GM18498 (cell line): ENCODE data around the gene ENO3.

ENCODE experiments used
- ATAC-seq: cut with Tn5 transposase; IDR thresholded peaks from one replicate; pipeline ENCODE4 v1.9.1; 2021; ENCODE audit warnings: mild to moderate bottlenecking, moderate library complexity; ENCODE audit not compliant: unreplicated experiment

ENO3 gene

DNA sequence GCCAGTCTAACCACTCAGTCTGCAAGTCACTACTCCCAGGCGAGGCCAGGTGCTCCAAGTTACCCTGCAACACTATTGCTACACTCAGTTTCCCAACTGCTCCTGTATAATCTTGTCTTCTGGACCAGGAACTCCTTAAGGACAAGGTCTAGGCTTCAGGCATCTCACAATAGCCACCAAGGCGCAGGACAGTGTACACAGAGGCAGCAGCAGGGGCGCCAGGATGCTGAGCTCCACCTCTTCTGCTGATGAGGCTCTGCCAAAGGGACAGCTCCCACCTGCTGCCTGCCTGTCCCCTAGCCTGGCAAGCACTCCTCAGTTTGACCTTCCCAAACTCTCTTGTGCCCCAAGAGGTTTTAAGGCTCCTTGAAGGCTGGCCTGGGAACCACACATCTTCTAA is 14.5 kb upstream of the ENO3 start:
- no peak for ATAC-seq

DNA sequence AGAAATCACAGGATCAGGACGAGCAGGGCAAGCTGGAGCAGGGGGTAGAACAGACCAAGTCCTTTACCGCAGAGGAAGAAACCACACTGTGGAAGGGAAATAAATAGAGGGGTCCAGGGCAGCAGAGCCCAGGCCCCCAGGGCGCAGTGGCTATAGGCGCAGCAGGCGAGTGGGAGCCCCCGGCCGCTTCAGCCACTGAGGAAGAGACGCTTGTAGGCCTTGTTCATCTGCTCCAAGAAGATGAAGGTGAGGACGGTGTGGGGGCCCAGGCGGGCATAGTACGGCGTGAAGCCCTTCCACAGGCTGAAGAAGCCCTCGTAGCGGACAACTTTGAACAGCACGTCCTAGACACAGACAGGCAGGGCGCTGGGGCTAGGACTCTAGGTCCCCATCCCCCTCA is 13.4 kb upstream of the ENO3 start:
- ATAC-seq = no peak

DNA sequence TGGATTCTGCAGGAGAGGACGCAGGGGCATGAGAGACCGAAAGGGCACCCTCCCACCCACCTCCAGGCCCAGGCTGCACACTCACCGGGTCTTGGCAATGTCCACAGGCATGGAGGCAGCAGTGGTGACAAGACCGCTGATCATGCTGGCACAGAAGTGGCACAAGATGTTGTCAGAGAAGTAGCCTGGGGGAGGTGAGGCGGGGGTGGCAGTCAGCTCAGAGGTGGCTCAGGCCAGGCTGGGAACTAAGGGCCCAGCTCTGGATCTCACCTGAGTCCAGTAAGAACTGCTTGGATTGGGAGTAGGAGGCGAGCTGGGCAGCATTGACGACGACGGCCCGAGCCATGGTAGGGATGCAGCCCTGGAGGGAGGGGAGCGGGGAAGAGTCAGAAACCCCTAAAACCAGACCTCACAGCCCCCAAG is 12.8 kb upstream of the ENO3 start:
- ATAC-seq = no peak

DNA sequence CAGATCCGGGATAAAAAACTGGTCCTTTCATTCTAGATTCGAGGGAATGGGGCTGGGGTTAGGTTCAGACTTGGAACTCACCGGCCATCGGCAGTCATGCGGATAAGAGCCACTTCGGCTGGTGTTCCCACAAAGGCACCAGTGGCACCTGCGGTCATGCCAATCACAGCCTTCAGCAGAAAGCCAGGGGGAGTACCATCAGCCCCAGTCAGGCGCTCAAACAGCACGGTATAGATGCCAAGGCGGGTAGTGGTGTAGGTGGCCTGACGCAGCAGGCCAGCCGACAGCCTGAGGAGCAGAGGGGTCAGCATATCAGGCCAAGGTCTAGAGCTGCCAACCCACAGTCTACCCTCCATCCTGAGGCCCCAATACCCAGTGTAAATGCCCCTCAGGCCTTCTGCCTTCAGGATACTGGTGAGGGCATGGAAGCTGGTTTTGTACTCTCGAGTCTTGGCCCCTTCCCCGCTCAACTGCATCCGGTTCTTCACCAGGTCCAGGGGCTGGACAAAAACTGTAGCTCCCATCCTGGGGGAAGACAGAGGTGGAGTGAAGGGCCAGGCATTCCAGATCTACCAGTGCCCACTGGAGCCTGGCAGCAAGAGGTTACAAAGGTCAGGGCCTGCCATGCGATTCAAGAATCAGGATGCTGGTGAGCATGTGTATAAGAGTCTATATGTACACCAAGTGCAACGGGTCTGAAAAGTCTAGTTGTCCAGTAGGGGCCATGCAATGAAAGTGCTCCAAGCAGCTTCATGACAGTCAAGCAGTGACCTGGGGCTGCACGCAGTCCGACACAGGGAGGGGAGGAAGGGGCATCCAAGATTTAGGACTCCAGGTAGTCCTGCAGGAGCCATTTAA is 12.0 kb upstream of the ENO3 start:
- ATAC-seq = no peak

DNA sequence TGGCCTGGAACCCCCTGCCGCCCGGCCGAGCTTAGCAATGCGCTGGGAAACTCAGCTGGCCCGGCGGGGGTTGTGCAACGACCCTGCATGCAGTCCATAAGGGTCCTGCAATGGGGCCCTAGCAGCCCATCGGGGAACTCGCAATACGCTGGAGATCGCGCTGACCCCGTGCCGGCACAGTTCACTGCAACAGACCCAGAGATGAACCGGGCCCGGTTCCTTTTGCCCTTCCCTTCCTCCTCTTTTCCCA is 11.4 kb upstream of the ENO3 start:
- ATAC-seq = peak; percentile 15

DNA sequence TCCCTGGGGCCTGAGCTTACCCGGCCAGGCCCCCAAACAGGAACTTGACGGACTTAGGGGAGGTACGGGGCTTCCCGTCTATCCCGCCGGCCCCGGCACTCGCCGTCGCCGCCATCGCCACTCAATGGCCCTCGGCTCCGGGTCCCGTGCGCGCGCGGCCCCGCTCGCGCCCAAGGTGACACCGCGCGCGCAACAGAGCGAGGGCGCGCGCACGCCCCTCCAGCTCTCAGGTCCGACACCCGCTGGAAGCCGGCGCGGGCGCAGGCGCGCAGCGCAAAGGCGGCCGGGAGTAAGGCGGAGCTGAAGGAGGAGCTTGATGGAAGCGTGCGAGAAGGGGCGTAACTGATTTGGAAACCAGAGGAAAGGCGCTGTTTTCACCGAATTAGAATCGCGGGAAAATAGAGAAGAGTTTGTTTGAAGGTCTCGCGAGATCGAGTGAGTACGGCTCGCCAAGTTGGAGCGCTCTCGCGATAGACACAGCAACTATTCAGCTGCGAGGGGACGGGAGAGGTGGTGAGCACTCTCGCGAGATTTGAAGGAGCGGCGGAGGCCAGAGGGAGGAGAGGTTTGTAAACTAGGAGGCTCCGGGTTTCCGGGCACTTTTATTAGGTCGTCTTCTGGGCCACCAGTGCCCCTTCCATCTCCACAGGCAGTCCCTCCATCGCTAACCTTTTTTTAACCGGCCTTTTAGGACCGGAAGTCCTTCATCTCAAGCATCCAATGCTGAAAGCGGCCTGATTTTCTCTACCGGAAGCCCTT is 10.9 kb upstream of the ENO3 start, which contains the start of the genes RNF167 and SLC25A11:
Gene RNF167 (plus strand): TSS at position 473 of the 759 bp plus-strand sequence. CDS start 642 bp downstream, outside the sequence.
Gene SLC25A11 (minus strand): TSS at position 251 of the 759 bp plus-strand sequence. CDS start 136 bp downstream, at position 115.
- ATAC-seq = peak; percentile 74

DNA sequence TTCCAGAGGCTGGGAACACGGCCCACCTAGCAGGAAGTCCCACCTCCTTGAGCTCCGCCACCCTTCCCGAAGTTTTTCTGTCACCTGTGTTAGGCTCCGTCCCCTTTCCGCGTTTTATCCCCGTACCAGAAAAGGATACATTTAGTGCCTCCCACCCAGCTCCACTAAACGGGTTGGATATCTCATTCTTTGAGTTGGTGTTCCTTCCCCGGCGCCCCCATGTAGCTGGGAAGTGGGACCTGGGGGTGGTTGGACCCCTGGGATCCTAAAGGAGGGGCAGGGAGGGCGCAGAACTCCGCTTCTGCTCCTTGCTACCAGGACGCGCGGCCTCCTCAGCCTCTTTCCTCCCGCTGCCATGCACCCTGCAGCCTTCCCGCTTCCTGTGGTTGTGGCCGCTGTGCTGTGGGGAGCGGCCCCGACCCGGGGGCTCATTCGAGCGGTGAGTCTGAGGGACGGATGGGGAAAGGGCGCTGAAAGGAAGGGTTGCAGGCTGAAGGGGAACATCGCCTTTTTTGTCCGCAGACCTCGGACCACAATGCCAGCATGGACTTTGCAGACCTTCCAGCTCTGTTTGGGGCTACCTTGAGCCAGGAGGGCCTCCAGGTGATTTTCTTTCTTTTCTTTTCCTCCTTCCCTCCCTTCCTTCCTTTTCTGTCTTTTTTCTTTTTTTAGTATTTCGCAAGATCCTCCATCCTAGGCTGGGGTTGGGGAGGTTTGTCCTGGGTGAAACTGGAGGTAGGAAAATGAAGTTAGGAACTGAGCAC is 10.2 kb upstream of the ENO3 start:
- no peak for ATAC-seq

DNA sequence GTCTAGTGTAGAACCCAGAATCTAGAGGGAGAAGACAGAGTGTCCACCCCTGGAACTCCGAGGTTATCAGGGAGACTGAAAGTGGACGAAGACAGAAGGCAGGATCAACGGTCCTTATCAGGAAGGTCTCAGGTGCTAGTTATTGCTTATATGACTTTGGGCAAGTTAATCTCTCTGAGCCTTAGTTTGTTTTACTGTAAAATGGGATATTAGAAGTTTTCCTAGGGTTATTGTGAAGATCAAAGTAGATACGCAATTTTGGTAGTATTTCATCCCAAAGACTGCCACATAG is 9.7 kb upstream of the ENO3 start:
- ATAC-seq = no peak

DNA sequence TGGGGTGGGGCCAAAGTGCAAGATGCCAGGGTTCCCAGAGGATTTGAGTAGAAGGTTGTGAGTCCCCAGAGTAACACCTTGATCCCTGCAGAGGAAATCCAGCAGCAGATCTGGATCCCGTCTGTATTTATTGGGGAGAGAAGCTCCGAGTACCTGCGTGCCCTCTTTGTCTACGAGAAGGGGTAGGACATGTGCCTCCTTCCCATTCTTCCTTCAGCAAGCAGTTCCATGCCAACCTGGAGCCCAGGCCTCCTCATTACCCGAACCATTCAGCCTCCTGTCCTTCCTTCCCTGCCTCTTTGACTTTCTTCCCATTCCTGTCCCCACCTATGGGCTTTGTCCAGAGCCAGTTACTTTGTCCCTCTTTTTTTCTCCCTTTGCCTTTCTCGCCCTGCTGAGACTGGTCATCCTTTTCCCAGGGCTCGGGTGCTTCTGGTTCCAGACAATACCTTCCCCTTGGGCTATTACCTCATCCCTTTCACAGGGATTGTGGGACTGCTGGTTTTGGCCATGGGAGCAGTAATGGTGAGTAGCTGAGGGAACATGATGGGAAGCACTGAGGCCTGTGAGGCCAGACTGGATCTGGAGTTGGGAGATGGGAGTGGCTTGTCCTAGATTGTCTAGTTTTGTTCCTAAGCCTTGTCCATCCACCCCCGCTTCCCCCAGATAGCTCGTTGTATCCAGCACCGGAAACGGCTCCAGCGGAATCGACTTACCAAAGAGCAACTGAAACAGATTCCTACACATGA is 8.0 kb upstream of the ENO3 start:
- ATAC-seq = no peak

DNA sequence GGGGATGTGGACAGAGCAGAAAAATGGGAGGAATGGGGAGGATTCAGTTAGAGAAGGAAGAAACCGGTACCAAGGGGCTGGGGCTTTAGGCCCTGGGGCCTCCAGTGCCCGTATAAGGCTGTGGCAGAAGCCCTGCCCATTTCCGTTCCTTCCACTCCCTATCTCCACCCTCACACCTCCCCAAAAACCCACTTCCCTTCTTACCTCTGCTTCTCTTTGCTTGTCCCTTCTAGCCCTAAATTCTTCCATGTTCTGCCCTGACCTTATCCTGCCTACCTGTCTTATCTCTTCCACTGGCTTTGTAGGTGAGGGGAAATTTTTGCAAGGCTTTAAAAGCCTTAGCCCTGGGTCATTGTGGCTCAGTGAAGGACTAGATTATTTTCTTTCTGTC is 6.8 kb upstream of the ENO3 start:
- no peak for ATAC-seq

DNA sequence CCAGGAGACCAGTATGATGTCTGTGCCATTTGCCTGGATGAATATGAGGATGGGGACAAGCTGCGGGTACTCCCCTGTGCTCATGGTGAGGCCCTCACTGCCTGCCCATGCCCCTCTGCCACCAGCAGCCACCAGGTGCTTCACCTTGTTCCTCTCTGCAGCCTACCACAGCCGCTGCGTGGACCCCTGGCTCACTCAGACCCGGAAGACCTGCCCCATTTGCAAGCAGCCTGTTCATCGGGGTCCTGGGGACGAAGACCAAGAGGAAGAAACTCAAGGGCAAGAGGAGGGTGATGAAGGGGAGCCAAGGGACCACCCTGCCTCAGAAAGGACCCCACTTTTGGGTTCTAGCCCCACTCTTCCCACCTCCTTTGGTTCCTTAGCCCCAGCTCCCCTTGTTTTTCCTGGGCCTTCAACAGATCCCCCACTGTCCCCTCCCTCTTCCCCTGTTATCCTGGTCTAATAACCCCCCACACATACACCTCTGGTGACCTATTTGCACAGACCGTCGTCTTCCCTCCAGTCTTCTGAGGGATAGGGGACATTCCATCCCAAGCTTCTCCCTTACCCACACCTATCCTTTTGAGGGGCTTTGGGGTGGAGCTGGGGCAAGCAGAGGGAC is 6.3 kb upstream of the ENO3 start:
- no peak for ATAC-seq

DNA sequence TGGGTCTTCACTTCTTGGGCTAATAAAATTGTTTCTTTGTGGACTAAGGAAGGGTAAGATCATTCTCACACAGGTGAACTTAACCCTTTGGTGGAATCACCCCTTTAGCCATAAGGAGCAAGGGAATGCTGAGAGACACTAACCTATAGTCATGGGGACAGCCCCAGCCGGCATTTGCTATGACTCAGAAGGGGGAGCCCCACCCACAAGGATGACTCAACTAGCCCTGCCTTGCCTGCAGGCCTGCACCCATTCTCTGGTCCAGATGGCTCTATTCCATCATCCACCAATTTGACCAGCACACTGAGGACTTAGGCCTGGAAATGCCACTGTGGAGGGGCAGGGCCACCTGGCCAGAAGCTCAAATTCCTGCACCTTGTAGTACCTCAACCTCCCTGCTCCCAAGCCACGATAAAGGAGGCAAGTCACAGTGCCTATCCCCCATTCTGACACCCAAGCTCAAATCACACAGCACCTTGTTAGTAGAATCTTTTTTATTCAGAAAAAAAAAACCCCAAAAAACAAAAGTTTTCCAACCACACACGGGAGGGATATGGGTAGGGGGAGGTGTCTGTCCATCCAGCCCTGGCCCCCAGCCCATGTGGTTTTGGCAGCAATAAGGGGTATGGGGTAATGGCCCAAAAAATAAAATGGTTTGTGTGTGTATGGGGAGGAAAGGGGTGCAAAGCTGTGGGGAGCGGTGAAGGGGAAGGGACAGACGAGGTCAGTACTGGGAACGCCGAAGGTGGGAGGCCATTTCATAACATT is 5.6 kb upstream of the ENO3 start:
- no peak for ATAC-seq

DNA sequence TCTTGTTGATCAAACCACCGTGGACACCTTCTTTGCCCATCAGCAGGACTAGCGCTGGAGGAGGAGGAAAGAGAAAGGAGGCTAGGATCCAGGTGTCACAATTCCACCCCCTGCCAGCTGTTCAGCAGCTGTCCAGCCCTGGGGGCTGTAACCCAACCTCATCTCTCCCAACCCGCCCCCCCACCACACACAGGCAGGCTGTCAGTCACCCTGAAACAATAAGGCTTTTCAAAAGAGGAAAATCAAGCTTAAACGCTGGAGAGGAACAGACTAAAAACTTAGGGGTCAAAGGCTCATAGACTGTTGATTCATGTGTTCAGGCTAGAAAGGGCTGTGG is 5.0 kb upstream of the ENO3 start:
- no peak for ATAC-seq

DNA sequence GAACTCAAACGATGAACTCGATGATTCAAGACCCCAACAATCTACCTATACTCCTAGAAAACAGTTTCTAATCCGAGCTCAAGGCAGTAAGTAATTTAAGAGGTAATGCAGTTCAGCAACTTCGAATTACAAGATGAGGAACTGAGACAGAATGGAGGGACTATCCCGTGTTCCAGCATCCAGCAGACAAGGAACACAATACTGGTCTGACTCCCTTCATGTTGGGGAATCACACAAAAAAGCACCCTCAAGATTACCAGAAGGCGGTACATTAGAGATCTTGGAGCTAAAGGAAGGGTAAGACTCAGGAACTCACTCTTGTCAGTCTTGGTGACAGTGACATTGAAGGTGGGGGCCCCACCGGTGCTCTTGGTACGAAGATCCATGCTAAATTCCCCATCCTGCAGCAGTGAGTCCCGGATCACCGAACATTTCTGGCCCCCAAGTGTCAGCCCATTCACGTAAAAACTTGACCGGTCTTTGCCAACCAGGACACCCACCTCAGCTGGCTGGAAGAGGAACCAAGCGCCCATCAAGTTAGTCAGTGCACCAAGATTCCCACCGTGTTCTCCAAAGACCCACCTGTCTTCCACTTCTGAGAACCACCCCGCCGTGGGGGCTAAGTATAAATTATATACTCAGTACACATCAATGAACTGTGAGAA is 4.5 kb upstream of the ENO3 start:
- ATAC-seq = no peak

DNA sequence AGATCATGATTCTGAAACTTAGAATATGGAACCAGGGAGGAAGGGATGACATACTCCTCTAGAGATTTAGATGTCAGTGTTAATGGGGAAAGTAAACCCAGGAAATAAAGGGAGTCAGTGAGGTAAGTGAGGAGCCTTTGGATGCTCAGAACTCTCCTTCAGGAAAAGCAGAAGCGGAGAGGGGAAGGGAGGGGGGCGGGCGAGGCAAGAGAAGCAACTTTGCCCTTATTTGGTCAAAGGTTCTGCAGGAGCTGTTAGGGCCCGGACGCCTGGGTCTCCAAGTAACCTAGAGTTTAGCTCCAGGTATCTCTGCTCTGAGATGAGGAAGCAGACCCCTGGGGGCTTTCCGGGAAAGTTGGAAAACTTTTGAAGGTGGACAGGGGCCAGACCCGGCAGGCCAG is 3.9 kb upstream of the ENO3 start:
- no peak for ATAC-seq

DNA sequence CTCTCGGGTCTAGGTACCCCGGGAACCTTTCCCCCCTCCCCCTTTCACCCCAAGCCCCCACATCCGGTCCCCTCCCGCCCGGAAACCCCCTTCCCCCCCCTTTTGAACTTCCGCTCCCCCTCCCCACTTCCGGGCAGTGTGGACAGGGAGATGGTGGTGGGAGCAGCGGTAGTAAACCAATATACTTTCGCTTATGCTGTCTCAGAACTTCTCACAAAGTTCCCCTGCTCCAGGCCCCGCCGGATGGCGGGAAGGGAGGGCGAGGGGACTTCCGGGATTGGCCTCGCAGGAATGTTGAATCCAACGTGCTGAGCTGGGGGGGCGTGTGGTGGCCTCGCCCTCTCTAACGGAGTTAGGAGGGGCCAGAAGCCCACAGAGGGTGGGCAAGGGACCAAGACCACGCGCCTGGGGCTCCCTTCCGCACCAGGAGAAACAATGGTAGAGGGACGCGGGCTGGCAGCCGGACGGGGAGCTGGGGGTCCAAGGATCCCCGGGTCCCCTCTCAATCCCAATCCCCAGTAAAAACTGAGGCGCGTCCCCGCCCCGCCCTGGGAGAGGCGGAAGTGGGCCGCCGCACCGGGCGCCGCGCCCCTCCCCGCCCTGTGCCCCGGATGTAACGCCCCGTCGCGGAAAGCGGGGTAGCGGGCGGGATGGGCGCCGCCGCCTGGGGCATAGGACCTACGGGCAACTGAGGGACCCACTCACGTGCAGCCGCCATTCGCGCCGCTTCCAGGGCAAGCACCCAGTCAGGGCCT is 3.3 kb upstream of the ENO3 start:
- no peak for ATAC-seq

DNA sequence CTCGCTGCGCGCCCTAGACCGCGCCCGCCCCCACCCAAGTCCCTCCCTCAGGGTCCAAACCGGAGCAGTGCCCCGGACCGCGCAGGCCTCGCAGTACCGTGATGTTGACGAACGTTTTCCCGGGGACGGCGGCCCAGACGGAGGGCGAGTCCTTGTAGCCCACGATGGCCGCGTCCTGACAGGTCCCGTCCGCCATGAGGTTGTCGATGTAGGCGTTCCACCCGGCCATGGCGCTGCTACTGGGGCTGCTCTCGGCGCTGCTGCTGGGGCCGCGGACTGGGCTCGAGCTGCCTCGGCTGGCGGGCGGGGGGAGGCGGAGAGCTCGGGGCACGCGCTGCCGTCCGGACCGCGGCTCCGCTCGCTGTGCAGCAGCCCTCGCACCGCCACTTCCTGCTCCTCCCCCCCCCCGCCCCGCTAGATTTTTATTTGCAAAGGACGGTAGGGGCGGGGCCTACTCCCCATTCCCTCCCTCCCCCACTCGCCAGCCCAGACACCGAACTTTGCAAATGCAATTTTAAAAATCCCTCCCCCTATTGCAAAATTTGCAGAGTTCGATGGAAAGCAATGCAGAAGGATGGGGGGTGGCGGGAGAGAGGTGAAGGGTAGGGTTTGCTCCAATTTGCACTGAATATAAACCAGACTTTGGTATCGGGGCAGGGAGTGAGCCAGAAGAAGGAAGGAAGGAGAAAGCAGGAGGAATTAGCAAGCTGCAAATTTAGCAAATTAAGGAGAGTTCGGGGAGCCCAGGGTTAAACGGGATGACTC is 2.6 kb upstream of the ENO3 start, which contains the start of gene PFN1:
Gene PFN1 (minus strand): TSS at position 365 of the 765 bp plus-strand sequence. CDS start 136 bp downstream, at position 229.
- peak; percentile 20 for ATAC-seq

DNA sequence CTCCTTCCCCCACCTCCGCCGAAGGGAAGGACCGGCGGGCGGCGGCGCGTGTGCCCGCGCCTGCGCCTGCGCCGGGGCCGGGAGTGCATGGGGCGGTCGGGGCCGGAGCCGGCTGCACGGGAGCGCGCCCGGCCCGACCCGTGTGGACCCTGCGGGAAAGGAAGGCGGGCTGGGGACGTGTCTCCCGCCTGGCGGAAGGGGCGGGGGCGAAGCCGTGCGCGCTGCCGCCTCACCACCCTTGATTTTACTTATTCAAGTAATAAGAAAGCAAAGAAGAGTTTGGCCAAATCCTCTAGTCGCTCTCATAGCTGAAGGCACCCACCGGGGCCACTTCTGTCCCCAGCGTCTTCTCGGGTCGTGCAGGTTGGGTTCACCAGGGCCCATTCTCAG is 2.0 kb upstream of the ENO3 start:
- peak; percentile 37 for ATAC-seq
